Bronchial epithelial cell (primary cell): ENCODE data around the gene MYCL. TPM values are rescaled to one million over a fixed set of nuclear protein-coding genes. Genes with fewer than 3 reads are reported as not detected.

Source experiments
- DNase-seq: peaks from one replicate; pipeline ENCODE4 v3.0.0-alpha.2; 2010; ENCODE audit warnings: low read depth
- FAIRE-seq: peaks from 2 replicates; lab custom pipeline; 2011; peaks lifted over from hg19 to GRCh38; lab: Jason Lieb, UNC
- H3K27me3 ChIP-seq: 2 replicates; pipeline ENCODE4 v1.5.1; 2011; ENCODE audit warnings: low read length; ENCODE audit not compliant: control insufficient read depth, insufficient read depth
- H3K36me3 ChIP-seq: 2 replicates; pipeline ENCODE4 v1.5.1; 2011; ENCODE audit warnings: low read length; ENCODE audit not compliant: control insufficient read depth, insufficient read depth
- H3K4me3 ChIP-seq: 2 replicates; pipeline ENCODE4 v1.5.1; 2011; ENCODE audit warnings: mild to moderate bottlenecking, low read depth, low read length, control low read depth
- total RNA-seq: library from RNA; depleted of rRNA; stranded (reverse); fragments of >200 nt; gene quantifications from 2 replicates; pipeline ENCODE4 v1.2.1, GENCODE V29; 2014
- TF ChIP-seq, protein P1 (sequence below): IDR thresholded peaks from 2 replicates; pipeline ENCODE4 v1.5.1; 2011; ENCODE audit warnings: mild to moderate bottlenecking, moderate library complexity, low read length, control low read depth, inconsistent platforms; ENCODE audit not compliant: insufficient read depth, severe bottlenecking

MYCL gene
- total RNA-seq, 1 donor from 2014 or later: 7.9 TPM

DNA sequence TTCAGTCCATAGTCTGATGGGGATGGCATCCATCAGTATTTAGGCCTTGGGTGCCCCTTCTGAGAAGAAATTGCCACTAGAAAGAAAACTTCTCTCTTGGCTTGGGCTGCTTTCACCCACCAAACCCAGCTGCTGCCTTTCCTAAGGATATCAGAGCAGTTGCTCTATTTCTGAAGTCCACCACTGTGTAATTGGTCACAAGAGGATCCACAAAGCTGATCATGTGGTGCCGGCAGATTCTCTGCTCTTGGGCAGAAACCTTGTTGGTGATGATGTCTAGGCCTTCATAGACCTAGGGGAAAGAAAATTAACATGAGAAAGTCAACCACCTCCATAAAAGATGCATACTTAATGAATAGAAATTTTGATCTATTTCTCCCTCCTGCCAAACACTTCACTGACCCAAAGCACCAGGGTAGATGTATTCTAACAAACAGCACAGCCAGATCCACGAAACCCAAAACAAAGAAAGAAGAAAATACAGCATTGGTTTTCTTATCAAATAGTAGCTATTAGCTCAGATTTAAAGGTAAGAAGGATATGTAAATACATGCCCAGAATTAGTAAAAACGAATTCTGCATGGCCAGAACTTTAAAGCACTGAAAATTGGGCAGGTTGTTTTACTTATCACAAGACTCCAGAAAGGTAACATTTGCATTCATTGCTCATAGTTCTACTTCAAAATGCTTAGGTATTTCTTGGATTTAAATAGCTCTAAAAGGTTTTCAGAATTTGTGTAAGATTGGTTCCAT, 44.4 kb downstream of the MYCL start:
- Histone ChIP-seq H3K4me3 (no peak overlapping the region), H3K27me3 (no peaks in the 10 kb centered on the region), H3K36me3 (peaks cover 3% of the 10 kb centered on the region)
- TF ChIP-seq, protein P1, sequence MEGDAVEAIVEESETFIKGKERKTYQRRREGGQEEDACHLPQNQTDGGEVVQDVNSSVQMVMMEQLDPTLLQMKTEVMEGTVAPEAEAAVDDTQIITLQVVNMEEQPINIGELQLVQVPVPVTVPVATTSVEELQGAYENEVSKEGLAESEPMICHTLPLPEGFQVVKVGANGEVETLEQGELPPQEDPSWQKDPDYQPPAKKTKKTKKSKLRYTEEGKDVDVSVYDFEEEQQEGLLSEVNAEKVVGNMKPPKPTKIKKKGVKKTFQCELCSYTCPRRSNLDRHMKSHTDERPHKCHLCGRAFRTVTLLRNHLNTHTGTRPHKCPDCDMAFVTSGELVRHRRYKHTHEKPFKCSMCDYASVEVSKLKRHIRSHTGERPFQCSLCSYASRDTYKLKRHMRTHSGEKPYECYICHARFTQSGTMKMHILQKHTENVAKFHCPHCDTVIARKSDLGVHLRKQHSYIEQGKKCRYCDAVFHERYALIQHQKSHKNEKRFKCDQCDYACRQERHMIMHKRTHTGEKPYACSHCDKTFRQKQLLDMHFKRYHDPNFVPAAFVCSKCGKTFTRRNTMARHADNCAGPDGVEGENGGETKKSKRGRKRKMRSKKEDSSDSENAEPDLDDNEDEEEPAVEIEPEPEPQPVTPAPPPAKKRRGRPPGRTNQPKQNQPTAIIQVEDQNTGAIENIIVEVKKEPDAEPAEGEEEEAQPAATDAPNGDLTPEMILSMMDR: no peak
- DNase-seq: no peak
- FAIRE-seq: no peak

DNA sequence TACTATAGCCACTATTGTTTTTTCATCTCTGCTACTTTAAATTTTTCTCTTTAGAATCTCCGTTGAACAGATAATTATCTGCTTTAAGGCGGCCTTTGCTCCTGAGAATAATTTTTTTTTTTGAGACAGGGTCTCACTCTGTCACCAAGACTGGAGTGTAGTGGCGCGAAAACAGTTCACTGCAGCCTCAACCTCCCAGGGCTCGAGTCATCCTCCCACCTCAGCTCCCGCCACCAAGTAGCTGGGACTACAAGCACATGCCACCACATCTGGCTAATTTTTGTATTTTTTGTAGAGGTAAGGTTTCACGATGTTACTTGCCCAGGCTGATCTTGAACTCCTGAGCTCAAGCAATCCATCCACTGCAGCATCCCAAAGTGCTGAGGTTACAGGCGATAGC, 47.0 kb downstream of the MYCL start:
- Histone ChIP-seq H3K27me3 (no peaks in the 10 kb centered on the region), H3K36me3 (peaks cover 3% of the 10 kb centered on the region), H3K4me3 (no peak overlapping the region)
- no peak for DNase-seq
- FAIRE-seq: no peak
- TF ChIP-seq, protein P1: no peak

DNA sequence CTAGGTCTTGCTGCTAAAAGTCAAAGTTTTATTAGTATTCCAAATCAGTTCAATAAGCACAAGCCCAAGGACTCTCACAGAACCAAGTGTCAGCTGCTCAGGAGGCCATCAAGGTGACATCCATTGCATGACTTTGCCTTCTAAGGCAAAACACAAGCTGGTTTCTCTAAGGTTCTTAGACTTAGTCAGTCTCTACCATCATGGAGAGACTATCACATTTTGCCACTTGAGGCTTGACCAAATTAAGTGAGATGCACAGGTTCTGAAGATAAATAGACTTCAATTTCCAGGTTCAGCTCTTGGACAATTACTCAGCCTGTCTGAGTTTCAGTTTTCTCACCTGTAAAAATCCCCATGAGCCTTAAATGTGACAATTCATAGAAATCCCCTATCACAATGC, 47.4 kb downstream of the MYCL start:
- no peak for DNase-seq
- TF ChIP-seq, protein P1: no peak
- no peak overlapping the region for H3K4me3 ChIP-seq
- H3K36me3 ChIP-seq: peaks cover 3% of the 10 kb centered on the region
- FAIRE-seq: no peak
- no peaks in the 10 kb centered on the region for H3K27me3 ChIP-seq

DNA sequence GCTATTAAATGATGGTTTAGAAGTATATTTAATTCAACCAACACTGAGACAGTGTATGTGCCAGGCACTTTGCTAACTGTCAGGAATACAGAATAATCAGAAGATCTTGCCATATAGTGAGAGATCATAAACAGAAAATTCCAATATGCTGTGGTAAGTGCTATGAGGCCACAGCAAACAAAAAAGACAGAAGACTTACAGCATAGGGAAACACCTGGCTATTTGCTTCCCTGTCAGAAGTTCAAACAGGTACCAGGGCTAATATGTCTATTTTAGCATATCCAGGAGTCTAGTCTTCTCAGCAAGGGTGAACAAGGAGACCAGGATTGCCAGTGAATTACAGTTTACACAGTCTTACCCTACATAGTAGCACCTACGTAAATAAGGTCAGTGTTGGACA, 48.8 kb downstream of the MYCL start:
- DNase-seq (peak; percentile 8), FAIRE-seq (no peak)
- Histone ChIP-seq H3K27me3 (no peaks in the 10 kb centered on the region), H3K4me3 (no peak overlapping the region), H3K36me3 (peaks cover 3% of the 10 kb centered on the region)
- TF ChIP-seq, protein P1: no peak

DNA sequence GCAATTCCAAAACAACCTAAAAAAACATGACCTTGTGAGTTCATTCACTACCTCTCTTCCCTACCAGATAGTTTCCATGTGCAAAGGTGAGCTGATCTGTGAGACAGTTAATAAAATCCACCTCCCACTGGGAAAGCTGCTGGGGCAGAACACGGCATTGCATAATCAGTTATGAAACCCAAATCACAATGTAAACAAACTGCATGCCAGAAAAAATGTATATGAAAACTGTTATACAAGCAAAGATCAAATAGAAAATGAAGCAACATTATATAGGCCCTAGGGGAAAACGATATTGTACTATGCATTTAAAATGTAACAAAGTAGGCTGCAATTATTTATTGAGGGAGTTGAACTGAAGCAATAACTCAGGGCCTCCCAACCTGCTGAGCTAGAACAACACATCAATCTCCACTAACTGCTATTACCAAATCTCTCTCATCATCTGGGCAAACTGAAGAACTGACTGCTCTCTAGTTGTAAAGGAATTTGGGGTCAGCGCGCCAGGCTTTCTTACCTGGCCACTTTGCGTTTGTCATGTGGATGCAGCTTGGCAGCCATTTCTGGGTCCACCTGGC, 49.4 kb downstream of the MYCL start:
- Histone ChIP-seq H3K36me3 (peaks cover 3% of the 10 kb centered on the region), H3K4me3 (no peak overlapping the region), H3K27me3 (no peaks in the 10 kb centered on the region)
- TF ChIP-seq, protein P1: no peak
- peak; percentile 7 for FAIRE-seq
- peak; percentile 84 for DNase-seq
